Bronchial epithelial cell (primary cell): ENCODE data around the gene NOXA1. TPM values are rescaled to one million over a fixed set of nuclear protein-coding genes. Genes with fewer than 3 reads are reported as not detected.

Experiments
- DNase-seq: peaks from one replicate; pipeline ENCODE4 v3.0.0-alpha.2; 2010; ENCODE audit warnings: low read depth
- FAIRE-seq: peaks from 2 replicates; lab custom pipeline; 2011; peaks lifted over from hg19 to GRCh38; lab: Jason Lieb, UNC
- H3K27me3 ChIP-seq: 2 replicates; pipeline ENCODE4 v1.5.1; 2011; ENCODE audit warnings: low read length; ENCODE audit not compliant: control insufficient read depth, insufficient read depth
- H3K36me3 ChIP-seq: 2 replicates; pipeline ENCODE4 v1.5.1; 2011; ENCODE audit warnings: low read length; ENCODE audit not compliant: control insufficient read depth, insufficient read depth
- H3K4me3 ChIP-seq: 2 replicates; pipeline ENCODE4 v1.5.1; 2011; ENCODE audit warnings: mild to moderate bottlenecking, low read depth, low read length, control low read depth
- total RNA-seq: library from RNA; depleted of rRNA; stranded (reverse); fragments of >200 nt; gene quantifications from 2 replicates; pipeline ENCODE4 v1.2.1, GENCODE V29; 2014
- TF ChIP-seq, protein P1 (sequence below): IDR thresholded peaks from 2 replicates; pipeline ENCODE4 v1.5.1; 2011; ENCODE audit warnings: mild to moderate bottlenecking, moderate library complexity, low read length, control low read depth, inconsistent platforms; ENCODE audit not compliant: insufficient read depth, severe bottlenecking

NOXA1 gene
- total RNA-seq, 1 donor from 2014 or later: 0.53 TPM

DNA sequence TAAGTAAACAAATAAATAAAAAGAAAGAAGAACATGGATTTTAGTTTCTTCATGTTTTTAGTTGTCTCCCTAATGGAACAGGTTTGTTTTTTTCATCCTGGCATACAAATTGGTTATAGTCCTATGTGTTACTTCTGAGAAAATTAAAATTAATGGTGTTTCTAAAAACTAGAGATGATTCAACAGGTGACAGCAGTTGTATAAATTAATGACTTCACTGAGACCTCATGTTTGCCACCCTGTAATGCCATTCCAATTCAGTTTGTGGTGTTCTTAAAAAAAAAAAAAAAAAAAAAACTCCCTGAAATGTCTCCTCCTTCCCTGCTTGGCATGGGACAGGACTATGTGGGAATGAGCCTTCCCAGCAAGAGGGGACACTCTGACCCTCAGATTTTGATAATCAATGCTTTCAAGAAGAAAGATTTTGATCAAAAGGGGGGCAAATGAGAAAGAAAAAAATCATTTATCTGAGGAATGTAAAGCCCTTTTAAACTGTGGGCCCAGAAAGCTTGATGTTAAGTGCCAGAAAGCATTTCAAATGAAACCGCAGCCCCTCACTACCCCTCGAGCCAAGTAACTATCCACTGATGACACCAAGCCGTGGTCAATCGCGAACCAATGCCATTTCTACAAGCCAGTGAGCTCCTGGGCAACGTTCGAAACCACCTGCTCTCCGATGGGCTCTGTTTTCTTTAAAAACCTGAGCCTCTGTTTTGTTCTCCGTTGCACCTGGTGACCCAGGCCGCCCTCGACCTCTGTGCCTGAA lies 1.2 kb upstream of the NOXA1 start:
- FAIRE-seq: no peak

GRCh38 chr9:137423514-137424291 lies 510 bp downstream of the NOXA1 start:
- DNase-seq (no peak), FAIRE-seq (no peak)
- peak overlapping the region; percentile 68 for H3K4me3 ChIP-seq
- TF ChIP-seq, protein P1, sequence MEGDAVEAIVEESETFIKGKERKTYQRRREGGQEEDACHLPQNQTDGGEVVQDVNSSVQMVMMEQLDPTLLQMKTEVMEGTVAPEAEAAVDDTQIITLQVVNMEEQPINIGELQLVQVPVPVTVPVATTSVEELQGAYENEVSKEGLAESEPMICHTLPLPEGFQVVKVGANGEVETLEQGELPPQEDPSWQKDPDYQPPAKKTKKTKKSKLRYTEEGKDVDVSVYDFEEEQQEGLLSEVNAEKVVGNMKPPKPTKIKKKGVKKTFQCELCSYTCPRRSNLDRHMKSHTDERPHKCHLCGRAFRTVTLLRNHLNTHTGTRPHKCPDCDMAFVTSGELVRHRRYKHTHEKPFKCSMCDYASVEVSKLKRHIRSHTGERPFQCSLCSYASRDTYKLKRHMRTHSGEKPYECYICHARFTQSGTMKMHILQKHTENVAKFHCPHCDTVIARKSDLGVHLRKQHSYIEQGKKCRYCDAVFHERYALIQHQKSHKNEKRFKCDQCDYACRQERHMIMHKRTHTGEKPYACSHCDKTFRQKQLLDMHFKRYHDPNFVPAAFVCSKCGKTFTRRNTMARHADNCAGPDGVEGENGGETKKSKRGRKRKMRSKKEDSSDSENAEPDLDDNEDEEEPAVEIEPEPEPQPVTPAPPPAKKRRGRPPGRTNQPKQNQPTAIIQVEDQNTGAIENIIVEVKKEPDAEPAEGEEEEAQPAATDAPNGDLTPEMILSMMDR: no peak
- no peaks in the 10 kb centered on the region for H3K27me3 ChIP-seq
- H3K36me3 ChIP-seq: no peaks in the 10 kb centered on the region

More for the DNA sequence above, 1.2 kb upstream of the NOXA1 start:
- H3K4me3 ChIP-seq: peak overlapping the region; percentile 68
- no peak for DNase-seq
- H3K27me3 ChIP-seq: no peaks in the 10 kb centered on the region
- H3K36me3 ChIP-seq: no peaks in the 10 kb centered on the region
- TF ChIP-seq, protein P1: no peak

- TF ChIP-seq, protein P1: no peak
- FAIRE-seq (no peak), DNase-seq (no peak)
- no peaks in the 10 kb centered on the region for H3K36me3 ChIP-seq
- H3K27me3 ChIP-seq: no peaks in the 10 kb centered on the region
- H3K4me3 ChIP-seq: no peak overlapping the region
Observed at GRCh38 chr9:137426018-137426681, 3.0 kb downstream of the NOXA1 start.

DNA sequence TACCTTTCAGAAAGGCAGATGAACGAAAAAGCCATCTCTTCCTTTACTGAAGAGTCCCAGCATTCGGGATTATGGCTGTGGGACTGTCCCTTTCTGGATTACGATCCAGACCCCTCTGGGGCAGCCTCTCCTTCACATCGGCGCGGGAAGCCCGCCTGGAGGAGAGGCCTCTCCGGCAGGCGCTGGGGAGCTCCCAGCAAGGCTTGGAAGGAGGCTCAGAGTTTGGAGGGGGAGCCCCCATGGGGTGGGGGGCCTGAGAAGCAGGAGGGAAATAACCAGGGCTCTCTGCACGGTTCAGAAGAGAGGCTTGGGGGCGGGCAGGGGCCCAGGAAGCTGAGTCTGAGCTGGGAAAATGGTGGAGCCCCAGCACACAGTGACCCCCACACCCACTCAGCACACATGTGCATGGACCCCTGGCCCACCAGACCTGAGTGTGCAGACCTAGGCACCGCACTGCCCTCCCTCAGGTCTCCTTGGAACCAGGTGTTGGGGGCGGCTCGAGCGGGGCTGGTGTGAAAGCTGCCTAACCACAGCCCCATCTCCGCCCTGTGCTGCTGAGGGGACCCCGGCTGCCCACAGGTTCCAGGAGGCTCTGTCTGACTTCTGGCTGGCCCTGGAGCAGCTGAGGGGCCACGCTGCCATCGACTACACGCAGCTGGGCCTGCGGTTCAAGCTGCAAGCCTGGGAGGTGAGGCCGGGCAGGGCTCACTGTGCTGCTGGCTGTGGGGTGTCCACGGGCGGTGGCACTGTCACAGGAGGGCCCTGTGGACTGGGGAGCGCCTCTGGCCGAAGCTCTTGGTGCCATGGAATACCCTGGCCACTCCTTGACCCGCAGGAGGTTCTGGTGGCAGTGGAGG lies 4.5 kb downstream of the NOXA1 start:
- H3K36me3 ChIP-seq: no peaks in the 10 kb centered on the region
- H3K4me3 ChIP-seq: no peak overlapping the region
- FAIRE-seq (no peak), DNase-seq (no peak)
- no peaks in the 10 kb centered on the region for H3K27me3 ChIP-seq
- TF ChIP-seq, protein P1: no peak

GRCh38 chr9:137428311-137428630 lies 5.1 kb downstream of the NOXA1 start:
- TF ChIP-seq, protein P1: no peak
- no peak overlapping the region for H3K4me3 ChIP-seq
- FAIRE-seq (no peak), DNase-seq (no peak)
- no peaks in the 10 kb centered on the region for H3K36me3 ChIP-seq
- H3K27me3 ChIP-seq: no peaks in the 10 kb centered on the region
